ENCODE results near the gene CAPG.

Gene CAPG

DNA sequence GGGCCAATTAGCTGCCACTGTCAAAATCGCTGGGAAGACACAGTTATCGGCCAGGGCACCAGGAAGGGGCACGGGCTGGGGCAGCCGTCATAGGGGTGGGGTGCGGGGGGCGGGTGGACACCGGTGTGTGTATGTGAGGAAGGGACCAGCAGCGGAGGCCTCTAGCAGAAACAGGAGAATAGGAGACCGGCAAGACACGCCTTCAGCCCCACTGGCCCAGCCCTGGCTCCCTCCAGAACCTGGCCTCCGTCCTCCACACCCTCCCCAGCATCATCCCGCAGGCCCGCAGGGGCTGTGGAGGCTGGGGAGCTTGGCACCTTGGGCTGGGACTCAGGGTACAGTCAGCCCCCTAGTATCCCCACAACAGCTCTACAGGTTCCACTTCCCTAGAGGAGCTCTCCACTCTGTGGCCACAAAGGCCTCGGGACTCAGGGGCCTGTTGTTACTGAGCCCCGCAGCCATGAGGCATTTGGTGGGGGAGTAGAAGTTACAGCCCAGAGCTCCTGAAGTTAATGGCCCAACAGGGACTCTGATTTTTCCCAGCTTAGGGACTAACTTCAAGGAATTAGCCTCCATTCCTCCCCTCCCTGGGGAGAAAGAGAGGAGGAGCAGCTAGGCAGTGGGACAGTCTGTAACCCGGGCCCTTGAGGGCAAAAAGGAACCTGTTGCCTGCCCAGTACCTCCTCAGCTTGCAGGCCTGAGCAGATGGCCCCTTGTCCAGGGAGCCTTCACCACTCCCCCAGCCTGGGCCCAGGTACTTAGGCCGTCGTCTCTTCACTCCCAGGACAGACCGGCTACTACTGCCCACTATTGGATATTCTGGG, 28.2 kb upstream of the CAPG start:
- DNase-seq (ENCODE audit: low read depth in 2 of 2): no peak

DNA sequence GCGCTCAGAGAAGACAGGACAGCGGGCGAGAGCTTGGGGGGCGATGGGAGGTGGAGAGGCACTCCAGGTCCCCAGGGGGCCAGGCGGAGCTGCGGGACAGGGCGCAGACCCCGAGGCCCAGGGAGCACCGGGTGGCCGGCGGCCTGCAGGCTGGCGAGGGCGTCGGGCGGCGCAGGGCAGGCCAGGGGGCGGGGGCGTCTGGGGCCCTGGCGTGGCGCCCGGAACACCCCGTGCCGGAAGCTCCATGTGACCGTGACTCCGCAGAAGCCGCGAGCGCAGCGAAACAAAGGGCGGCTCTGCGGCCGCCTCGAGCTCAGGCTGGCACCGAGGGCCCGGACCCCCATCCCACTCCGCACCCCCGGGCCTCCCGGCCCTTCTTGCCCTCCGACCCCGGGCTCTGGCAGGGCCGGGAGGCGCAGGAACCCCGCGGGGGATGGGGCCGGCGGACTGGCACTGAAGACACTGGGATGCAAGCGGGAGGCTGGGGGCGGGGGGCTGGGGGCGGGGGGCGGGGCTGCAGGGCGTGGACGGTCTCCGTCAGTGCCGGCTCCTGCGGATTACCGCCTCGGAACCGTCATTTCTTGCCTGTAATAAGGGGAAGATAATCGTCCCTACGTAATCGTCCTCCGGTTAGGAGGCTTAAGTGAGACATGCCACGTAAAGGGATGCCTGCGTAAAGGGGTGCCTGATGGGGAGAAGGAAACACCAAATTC, 27.5 kb upstream of the CAPG start:
- peak; percentile 28 to 34 for DNase-seq (ENCODE audit: low read depth in 2 of 2)

DNA sequence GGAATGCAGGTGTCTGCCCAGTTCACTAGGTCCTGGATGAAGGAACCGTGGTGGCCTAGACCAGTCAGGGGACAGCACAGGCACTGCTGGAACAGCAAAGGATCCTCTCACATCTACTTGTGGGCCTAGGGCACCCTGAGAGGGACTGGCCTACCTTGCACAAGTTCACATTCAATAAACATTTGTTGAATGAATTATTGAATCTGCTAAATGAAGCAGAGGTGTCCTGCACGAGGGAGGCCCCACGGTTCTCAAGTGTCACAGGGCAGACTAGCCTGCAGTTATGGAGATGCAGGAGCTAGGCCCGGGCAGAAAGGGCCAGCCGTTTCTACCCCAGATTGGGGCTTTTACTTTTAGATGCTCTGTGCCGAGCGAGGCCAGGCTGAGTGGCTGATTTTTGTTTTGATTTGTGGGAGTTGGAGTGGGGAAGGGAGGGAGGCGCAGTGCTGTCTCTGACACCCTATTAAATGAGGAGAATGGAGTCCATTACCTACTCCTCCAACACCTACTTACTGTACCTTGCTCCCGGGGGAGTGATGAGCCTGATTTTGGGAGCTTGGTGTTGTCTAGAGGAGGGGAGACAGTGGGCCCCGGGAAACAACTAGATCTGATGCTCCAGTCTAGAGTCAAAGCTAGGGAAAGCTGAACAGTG, 26.8 kb upstream of the CAPG start:
- DNase-seq (ENCODE audit: low read depth in 2 of 2): no peak

DNA sequence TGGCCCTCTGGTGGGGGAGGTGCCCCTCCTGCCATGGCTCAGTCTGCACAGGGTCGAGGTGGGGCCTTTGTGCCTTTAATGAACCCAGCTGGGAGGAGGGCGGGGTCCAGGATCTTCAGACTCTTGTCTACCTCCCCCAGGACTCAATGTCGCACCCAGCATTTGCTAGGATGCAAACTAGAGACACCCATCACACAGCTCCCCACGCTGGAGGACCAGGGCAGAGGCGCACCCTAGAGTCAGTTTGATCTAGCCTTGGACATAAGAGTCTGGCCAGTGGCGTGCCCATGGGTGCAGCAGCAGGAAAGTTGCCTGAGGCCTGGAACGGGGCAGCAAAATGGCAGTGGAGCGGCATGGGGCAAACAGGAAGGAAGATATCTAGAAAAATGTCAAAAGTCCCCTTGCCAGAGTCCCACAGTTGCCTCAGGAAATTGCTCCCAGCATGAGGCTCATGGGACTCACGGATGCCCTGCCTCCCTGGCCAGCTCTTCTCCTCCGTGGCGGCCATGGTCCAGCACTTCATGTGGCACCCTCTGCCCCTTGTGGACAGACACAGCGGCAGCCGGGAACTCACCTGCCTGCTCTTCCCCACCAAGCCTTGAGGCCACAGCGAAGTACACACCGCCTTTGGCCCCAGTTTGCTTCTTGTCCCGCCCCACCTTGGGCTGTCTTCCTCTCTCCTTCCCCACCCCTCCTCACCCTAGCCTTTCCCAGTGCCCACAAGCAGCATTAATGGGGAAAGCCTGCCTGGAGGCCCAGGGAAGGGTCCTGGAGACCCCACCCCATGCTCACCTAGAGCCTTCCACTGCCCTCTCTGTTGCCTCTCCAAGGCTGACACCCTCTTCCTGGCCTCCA, 26.0 kb upstream of the CAPG start:
- DNase-seq (ENCODE audit: low read depth in 2 of 2): no peak

DNA sequence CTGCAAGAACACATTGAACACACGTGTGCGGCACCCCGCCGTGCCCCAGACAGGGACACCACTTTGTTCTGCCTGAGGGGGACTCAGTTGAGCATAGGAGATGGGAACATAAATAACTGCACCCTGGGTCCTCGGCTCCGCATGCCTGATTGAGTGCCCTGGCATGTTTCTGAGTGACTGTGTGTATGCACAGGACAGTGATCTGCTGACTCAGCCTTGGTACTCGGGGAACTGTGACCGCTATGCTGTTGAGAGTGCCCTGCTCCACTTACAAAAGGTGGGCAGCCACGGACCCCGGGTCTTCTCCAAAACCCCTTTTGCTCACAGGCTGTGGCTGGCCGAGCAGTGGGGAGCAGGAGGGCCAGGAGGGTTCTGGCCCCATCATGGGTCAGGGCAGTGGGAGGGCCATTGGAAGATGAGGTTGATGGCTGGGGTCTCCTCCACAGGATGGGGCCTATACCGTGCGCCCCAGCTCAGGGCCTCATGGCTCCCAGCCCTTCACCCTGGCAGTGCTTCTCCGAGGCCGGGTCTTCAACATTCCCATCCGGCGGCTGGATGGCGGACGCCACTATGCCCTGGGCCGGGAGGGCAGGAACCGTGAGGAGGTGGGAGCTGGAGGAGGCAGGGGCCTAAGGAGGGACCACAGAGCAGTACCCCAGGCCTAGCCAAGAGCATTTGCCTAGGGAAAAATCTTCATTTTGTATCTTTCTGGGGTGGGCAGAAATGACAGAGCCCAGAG, 25.2 kb upstream of the CAPG start:
- no peak for DNase-seq (ENCODE audit: low read depth in 2 of 2)

DNA sequence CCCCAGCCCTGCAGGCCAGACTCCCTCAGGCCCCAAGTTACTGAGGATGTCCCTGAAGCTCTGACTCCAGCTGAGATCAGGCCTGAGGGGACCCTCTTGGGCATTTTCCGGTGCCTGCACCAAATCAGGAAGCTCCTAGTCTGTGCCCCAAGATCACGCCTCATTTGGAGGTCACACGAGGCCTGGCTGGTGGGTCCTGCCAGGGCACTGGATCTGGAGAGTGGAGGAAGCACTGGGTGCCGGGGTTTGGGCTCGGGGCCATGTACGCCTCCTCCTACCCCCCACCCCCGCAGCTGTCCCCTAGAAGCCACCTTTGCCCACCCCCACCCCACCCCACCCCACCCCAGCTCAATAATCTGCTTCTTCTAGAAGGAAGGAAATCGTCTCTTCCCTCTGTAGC, 24.5 kb upstream of the CAPG start:
- no peak for DNase-seq (ENCODE audit: low read depth in 2 of 2)

DNA sequence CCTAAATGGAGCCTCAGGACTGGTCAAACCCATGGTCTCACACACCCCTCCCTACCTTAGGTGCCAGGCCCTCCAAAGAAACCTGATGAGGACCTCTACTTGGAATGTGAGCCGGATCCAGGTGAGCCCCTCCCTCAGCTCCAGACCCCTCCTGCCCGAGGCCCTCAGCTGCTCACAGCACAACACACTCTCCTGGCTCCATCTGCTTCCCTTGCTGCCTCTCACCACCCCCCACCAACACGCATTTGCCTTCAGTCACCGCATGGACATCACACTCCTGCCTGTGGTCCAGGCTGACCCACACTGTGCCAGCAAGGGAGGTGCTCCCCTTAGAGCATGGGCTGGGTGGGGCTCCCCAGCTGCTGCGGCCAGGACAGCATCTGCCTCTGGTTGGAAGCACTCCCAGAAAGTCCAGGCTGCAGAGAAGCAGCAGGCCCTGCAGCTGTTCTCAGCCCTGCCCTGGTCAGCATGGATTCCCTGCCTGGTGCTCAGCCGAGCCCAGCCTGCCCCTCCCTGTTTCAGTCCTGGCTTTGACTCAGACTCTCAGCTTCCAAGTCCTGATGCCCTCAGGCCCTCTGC, 23.4 kb upstream of the CAPG start:
- no peak for DNase-seq (ENCODE audit: low read depth in 2 of 2)

DNA sequence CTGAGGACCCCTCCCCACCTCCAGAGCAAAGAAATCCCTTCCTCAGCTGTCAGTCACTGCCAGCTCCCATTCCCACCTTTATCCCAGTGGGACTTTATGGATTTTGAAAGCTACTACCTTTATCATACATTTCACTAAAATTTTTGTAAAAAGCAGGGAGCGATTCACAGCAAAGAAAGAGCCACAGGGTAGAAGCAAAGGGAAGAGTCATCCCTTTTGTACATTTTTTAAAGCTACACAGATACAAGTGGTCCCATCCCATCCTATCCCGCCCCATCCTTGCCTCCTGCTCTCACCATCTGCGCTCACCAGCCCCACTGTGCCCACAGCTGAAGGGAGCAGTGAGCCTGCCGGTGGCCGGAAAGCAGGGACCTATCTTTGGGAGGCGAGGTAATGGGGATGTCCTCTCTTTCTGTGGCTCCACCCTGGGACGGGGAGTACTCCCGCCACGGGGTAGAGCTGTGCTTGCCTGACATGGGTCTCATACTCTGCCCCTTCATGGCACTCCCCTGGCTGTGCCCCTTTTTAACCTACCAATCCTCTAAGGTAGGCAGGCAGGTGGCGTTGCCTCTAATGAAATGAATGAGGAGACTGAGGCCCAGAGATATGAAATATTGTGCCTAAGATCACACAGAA, 21.5 kb upstream of the CAPG start:
- DNase-seq (ENCODE audit: low read depth in 2 of 2): no peak

DNA sequence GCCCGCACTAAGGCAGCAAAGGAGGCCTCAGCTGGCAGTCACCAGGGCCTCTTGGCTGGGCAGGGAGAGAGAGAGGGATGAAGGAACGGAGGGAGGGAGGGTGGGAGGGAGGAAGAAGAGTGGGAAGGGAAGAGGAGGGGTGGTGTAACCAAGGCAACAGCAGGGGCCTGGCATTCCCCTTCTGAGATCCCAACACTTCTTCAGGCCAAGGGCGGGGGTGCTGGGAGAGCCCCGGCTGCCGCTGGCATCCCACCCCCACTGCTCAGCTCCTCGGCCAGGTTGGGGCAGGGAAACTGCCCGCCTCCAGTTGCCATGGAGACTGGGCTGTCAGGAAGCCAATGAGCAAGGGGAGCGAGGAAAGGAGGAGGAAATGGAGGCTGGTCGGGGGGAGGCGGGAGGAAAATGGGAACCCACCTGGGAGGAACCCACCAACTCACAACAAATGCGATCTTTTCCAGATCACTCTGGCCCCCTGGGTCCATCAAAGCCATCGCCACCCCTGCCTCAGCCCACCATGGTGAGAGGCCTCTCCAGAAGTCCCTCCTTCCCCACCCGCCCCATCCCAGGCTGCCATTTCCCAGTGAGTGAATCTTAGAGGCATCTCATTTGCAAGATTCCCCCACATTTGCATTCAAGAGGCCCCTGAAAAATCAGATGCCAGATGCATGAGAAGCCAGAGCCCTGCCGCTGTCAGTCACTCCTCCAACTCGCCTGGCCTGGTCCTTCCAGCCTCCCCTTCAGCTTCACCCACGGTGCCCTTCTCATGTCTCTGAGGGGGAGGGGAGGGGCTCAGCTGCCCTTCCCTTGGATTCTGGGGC, 20.8 kb upstream of the CAPG start:
- no peak for DNase-seq (ENCODE audit: low read depth in 2 of 2)

DNA sequence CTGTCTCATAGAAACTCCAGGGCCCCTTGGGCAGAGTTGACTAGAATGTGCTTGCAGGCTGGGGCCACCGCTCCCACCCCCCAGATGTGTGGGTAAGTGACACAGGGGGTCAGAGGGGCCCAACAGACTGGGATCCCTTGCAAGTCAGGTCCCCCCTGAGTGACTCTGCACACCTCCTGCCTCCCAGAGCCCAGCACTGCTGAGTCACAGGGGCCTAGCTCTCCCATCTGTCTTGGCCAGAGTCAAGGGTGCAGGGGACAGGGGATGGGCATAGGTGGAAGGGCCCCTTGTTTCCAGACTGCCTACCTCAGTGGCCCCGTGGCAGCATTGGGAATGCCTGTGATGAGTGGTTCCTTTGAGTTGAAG, 19.7 kb upstream of the CAPG start:
- no peak for DNase-seq (ENCODE audit: low read depth in 2 of 2)

DNA sequence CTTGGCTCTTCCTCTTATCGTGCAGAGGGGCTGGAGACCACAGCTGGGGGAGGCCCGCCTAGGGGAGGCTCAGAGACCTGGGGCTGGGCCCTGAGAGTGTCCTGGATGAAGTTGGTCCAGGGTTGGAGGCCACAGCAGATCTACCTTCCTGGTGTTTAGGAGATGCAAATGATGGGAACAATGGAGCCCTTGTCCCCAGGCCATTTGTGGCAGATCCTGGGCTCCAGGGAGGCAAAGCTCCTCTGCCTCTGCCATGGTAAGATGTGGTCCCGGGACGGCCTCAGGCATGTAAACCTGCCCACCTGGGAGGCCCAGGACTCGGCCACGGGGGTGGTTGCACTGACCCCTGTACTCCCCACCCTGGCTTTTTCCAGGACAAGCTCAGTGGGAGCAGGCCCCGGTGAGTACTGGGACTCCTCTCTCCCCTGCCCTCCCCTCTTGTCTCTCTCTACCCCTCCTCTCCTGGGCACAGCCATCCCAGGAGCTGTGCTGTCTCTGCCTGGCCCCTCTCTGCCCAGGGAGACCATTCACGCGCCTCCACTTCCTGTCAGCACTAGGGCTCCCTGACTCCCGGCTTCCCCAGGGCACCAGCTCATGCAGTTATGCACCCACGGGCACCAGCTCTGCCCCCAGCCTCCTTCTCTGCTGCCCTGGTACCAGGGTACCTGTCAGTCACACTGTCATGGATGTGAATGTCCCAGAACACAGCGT, 19.2 kb upstream of the CAPG start:
- DNase-seq (ENCODE audit: low read depth in 2 of 2): no peak

DNA sequence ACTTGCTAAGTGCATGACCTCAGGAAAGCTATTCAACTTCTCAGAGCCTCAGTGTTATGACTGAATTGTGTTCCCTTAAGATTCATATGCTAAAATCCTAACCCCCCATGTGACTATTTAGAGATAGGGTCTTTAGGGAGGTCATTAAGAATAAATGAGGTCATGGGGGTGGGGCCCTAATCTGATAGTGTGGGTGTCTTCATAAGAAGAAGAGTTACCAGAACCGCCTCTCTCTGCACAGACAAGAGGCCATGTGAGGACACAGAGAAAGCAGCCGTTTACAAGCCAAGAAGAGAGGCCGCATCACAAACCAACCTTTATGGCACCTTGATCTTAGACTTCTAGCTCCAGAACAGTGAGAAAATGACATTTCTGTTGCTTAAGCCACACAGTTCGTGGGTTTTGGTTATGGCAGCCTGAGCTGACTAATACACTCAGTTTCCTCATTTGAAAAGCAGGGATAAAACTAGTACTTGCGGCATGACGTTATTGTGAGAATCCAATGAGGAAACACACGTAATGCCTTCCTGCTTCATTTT, 18.2 kb upstream of the CAPG start:
- DNase-seq (ENCODE audit: low read depth in 2 of 2): no peak

DNA sequence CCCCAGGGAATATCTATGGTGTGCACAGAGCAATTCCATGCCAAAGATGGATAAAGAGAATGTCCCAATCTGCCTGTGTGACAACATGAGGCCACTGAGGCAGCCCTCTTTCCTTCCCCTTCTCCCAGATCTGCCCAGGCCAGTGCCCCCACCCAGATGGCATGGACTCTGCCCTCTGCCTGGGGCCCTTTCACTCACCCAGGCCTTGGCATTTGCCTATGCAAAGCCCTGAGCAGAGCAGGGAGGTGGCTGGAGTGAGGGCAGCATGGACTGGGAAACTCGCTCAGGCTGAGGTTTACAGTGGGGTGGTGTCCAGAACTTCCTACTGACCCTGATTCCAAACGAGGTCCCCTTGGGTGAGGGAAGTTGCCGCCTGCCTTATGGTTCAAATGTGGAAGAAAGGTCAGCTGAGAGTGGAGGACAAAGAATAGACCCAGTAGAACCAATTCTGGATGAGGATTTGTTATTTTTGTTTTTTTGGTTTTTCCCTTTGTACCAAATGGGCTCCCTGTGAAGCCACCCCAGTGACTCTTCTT, 17.2 kb upstream of the CAPG start:
- no peak for DNase-seq (ENCODE audit: low read depth in 2 of 2)

DNA sequence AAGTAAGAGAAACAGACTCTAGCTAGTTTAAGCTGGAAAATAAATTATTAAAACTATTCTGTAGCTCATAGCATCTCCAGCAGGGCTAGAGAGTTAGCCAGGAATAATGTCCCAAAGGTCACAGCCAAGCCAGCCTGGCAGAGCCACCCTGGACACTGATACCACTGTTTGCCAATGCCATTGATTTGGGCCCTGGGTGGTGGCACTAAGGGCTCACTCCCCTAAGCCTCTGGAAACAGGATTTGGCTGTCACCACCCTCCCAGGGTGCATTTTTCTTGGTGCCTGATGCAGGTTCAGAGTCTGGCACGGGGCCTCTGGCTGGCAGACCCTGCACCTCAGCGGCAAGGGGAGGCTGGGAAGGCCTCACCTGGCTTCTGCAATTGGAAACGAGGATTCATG, 15.4 kb upstream of the CAPG start:
- DNase-seq (ENCODE audit: low read depth in 2 of 2): no peak

DNA sequence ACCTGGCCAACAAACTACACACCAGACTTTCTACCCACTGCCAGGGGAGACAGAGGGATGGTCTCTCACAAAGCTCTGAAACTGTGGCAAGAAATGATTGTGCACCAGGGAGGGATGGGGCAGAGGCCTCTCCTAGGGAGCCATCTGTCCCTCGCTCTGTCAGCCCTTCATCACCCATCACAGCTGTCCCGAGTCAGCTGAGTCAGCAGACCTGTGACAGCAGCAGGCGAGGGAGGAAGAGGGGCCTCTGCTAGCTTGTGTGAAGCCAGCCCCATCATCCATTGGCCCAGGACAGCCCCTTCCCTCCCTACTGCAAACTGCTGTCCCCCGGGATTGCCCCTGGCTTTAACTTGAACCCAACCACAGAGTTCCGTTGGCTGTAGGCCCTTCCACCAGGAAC, 13.4 kb upstream of the CAPG start:
- DNase-seq (ENCODE audit: low read depth in 2 of 2): no peak

DNA sequence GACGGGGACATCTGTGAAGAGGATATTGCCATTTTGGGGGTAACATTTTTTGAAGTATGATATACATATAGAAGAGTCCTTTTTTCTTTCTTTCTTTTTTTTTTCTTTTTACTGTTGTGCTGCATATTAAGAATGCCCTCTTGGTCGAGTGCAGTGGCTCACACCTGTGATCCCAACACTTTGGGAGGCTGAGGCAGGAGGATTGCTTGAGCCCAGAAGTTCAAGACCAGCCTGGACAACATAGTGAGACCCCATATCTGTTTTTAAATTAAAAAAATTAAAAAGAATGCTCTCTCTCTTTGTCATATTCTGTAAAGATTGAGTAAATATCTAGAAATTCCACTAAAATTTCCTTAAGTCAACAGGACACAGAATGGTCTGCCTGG, 11.9 kb upstream of the CAPG start:
- no peak for DNase-seq (ENCODE audit: low read depth in 2 of 2)

DNA sequence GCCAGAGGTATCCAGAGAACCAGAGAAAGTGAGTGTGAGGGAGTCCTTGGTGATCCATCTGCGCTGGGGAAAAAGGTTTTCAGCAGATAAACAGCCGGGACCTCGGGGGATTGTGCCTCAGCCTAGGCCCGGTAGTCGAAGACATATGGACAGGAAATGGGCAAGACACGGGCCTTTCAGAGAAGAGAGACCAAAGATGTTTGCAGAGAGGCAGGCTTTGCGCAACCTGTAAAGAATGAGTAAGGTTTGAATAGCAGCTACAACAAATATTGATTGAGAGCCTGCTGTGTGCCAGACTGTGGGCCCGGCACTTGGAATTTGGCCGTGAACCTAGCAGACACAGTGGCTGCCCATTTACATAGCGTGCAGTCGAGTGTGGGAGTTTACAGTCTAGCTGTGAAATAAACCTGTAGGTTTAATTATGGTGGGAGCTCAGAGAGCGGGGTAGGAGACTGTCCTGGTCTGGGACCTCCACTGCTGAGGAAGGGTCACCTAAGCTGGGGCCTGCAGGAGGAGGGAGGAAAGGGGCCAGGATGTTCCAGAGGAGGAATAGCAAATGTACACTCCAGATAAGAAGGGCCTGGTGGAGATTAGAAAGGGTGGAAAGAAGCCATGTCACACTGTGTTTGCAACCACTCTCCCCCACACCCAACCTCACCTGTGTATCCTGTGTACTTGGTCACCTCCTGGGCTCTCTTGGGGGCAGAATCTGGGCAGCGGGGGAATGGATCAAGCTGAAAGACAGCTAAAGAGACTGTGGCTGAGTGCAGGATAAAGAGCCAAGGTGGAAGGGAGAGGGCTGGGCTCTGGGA, 11.3 kb upstream of the CAPG start:
- no peak for DNase-seq (ENCODE audit: low read depth in 2 of 2)
